D721Med (cell line): ENCODE data around the gene ECT2.

ENCODE experiments used
- DNase-seq: peaks from one replicate; pipeline ENCODE4 v3.0.0; 2011; ENCODE audit warnings: low spot score; ENCODE audit not compliant: insufficient read length
- FAIRE-seq: peaks from 2 replicates; lab custom pipeline; 2011; peaks lifted over from hg19 to GRCh38; lab: Jason Lieb, UNC
- TF ChIP-seq, protein P1 (sequence below): IDR thresholded peaks from 2 replicates; pipeline ENCODE4 v1.5.1; 2012; ENCODE audit warnings: mild to moderate bottlenecking, control low read depth; ENCODE audit not compliant: insufficient read depth; ENCODE audit errors: missing control alignments

The ECT2 gene

DNA sequence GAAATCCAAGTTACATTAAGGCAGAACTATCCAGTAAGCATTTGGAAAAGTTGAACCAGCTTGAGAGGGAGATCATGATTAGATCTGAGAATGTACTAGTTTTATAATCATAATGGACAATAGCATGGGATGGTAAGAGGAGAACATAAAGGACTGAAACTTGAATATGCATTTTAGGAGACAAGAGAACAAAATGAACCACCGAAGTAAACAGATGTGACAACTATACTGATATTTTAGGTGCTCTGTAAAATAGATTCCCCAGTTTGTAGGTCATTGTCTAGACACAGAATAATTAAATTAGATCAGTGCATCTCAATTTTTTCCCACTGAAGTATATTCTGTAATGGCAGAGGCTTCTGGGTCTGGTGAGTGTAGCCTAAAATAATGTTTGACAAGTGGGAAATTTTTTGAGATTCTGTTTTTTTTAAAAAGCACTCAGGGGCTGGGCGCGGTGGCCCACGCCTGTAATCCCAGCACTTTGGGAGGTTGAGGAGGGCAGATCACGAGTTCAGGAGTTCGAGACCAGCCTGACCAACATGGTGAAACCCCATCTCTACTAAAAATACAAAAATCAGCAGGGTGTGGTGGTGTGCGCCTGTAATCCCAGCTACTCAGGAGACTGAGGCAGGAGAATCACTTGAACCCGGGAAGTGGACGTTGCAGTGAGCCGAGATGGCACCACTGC is 16.3 kb downstream of the ECT2 start:
- DNase-seq: no peak
- FAIRE-seq: no peak
- TF ChIP-seq, protein P1, sequence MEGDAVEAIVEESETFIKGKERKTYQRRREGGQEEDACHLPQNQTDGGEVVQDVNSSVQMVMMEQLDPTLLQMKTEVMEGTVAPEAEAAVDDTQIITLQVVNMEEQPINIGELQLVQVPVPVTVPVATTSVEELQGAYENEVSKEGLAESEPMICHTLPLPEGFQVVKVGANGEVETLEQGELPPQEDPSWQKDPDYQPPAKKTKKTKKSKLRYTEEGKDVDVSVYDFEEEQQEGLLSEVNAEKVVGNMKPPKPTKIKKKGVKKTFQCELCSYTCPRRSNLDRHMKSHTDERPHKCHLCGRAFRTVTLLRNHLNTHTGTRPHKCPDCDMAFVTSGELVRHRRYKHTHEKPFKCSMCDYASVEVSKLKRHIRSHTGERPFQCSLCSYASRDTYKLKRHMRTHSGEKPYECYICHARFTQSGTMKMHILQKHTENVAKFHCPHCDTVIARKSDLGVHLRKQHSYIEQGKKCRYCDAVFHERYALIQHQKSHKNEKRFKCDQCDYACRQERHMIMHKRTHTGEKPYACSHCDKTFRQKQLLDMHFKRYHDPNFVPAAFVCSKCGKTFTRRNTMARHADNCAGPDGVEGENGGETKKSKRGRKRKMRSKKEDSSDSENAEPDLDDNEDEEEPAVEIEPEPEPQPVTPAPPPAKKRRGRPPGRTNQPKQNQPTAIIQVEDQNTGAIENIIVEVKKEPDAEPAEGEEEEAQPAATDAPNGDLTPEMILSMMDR: no peak

DNA sequence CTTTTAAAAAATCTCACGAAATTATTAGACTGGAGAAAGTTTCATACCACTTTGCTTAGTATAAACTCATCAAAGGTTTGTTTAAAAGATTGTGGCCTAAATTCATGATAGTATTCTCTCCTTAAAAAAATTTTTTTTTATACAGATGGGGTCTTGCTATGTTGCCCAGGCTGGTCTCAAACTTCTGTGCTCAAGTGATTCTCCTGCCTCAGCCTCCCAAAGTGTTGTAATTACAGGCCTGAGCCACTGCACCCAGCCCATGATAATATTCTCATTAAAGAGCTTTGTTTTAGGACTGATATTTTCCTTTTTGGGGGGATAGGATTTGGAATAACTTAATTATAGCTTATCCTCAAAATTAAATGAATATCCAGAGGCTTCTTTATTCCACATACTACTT is 19.9 kb downstream of the ECT2 start:
- FAIRE-seq (no peak), DNase-seq (no peak)
- TF ChIP-seq, protein P1: no peak

DNA sequence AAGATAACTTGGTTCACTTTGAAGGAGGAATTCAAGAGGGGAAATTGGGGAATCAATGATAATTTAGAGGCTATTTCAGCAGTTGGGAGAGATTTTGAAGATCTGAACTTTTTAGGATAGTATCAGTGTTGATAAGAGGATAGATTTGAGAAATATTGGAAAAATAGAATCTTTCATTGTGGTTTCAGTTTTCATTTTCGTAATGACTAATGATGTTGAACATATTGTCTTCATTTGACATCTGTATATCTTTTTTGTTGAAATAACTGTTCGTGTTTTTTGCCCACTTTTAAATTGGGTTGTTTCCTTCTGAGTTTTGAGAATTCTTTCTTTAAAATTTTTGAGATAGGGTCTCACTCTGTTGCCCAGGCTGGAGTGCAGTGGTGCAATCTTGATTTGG is 21.1 kb downstream of the ECT2 start:
- DNase-seq (no peak), FAIRE-seq (peak; percentile 58)
- TF ChIP-seq, protein P1: no peak

DNA sequence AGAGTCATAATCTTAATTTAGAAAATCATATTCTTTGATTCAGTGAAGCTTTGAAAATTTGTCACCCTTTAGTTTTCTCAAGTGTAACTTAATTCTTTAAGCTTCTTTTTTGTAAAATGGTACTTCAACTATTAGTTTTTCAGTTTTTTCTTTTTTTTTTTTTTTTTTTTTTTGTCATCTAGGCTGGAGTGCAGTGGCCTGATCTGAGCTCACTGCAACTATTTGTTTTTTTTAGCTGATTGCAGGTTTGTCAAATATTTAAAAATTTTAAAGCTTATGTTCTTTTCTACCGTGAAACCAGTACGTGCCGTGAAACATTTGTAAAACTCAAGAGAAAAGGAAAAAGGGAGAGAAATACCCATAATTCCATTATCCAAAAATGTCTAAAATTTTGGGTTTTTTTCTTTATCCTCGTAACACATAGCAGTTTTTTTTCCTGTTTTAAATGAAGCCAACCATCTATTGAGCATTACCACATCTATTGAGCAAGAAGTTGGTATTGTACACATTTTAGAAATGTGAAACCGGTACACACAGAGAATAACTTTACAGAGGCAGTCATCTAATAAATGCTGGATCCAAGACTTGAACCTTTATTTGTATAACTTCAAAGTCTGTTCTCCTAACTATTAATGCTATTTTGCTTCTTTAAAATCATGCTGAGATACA is 25.7 kb downstream of the ECT2 start:
- no peak for DNase-seq
- no peak for FAIRE-seq
- TF ChIP-seq, protein P1: no peak

DNA sequence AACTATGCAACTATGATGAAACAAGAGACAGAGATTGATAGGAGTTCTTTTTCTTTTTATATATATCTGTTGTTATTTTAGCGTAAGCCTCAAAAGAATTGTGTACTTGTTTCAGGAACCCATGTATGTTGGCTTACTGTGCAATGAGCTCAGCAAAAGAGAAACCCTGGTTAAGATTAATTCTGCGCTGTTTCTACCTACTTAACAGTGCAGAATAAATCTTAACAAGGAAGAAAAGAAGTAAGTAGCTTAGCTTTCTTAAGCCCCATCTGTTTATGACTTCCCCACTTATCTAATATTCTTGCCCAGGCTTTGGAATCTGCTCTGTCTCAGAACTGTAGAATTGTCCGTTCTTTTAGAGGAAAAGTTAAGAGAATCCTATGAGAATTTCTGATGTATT is 27.4 kb downstream of the ECT2 start:
- TF ChIP-seq, protein P1: no peak
- DNase-seq: no peak
- peak; percentile 98 for FAIRE-seq

DNA sequence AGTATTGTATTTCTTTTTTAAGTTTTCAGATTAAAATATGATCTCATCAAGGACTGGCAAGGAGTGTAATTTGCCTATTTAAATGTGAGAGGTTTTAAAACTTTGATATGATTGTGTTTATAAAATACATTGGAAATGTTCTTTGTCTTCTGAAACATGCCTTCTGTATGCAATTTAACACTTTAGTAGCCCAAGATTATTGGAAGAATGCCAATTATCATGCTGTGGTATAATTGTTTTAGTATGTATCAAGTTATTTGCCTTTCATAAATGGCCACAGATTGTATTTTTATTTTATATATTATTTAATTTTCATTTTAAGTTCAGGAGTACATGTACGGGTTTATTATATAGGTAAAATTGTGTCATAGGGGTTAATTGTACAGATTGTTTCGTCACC is 31.7 kb downstream of the ECT2 start:
- TF ChIP-seq, protein P1: no peak
- DNase-seq (no peak), FAIRE-seq (no peak)

DNA sequence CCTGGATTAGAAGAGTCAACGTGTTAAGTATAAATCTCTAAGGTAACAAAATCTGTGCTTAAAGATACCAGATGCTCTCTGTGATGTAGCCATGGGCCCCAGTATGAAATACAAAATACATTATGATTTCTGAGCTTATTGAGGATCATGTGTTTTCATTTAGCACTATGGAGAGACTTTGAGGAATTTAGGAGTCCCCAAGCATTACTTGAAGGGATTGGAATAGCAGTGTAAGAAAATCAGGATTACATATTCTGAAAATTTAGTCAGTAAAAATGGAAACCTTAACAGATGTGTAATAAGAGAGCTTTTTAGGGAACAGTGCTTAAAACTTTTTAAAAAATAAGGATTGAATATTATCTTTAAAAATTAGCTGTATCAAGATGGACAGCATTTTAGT is 35.5 kb downstream of the ECT2 start:
- TF ChIP-seq, protein P1: no peak
- DNase-seq (no peak), FAIRE-seq (no peak)
